HUES6 (cell line): ENCODE data around the gene BCL2.
"Not testable (repeated sequence)": the region's sequence is repeated elsewhere in the genome, so short reads cannot be mapped to it uniquely, and the experiment has no call there.

Experiments
- H3K27ac ChIP-seq: 2 replicates; pipeline ENCODE4 v1.7.0; 2013; ENCODE audit warnings: low read depth, mild to moderate bottlenecking, low read length, inconsistent platforms
- H3K27me3 ChIP-seq: 2 replicates; pipeline ENCODE4 v1.6.1; 2013; ENCODE audit warnings: low read length; ENCODE audit not compliant: control insufficient read depth, insufficient read depth
- H3K36me3 ChIP-seq: 2 replicates; pipeline ENCODE4 v1.6.1; 2013; ENCODE audit warnings: low read length; ENCODE audit not compliant: control insufficient read depth, insufficient read depth
- H3K4me1 ChIP-seq: 2 replicates; pipeline ENCODE4 v1.6.1; 2013; ENCODE audit warnings: low read length; ENCODE audit not compliant: control insufficient read depth, insufficient read depth
- H3K4me3 ChIP-seq: 2 replicates; pipeline ENCODE4 v1.5.1; 2013; ENCODE audit warnings: low read depth, low read length
- H3K9ac ChIP-seq: one replicate; pipeline ENCODE4 v1.6.1; 2013; ENCODE audit warnings: mild to moderate bottlenecking, low read length
- H3K9me3 ChIP-seq: 2 replicates; pipeline ENCODE4 v1.6.1; 2013; ENCODE audit warnings: low read depth, low read length; ENCODE audit not compliant: control insufficient read depth, insufficient read depth

The BCL2 gene

DNA sequence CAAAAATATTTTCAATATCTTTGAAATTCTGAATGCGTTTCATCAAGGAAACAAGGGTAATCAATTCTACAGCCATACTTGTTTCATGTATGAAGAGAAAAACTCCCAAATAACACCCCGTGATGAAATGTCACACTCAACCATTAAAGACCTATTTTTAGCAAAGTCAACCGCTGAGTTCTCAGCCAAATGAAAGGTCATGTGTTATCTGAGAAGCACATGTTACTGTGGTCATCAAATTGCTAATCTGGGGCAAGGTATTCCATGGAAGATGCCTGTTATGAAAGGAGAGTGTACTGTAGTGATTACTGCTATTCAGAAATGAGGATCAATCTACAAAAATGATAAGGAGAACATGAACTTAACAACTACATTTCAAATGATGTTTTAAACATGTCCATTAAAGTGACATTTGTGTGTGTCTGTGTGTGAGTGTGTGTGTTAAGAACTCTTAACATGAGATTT is 126.7 kb downstream of the BCL2 start:
- Histone ChIP-seq H3K9me3 (no peaks in the 10 kb centered on the region), H3K27ac (no peak overlapping the region), H3K9ac (no peak overlapping the region), H3K27me3 (no peaks in the 10 kb centered on the region), H3K4me1 (no peaks in the 10 kb centered on the region), H3K36me3 (no peaks in the 10 kb centered on the region), H3K4me3 (no peak overlapping the region)

GRCh38 chr18:63192126-63192884 is 127.3 kb downstream of the BCL2 start:
- H3K27me3 ChIP-seq: no peaks in the 10 kb centered on the region
- no peaks in the 10 kb centered on the region for H3K4me1 ChIP-seq
- H3K4me3 ChIP-seq: no peak overlapping the region
- no peaks in the 10 kb centered on the region for H3K9me3 ChIP-seq
- no peak overlapping the region for H3K27ac ChIP-seq
- no peaks in the 10 kb centered on the region for H3K36me3 ChIP-seq
- no peak overlapping the region for H3K9ac ChIP-seq

GRCh38 chr18:63191413-63191812 is 128.2 kb downstream of the BCL2 start:
- H3K9ac ChIP-seq: no peak overlapping the region
- no peaks in the 10 kb centered on the region for H3K36me3 ChIP-seq
- no peaks in the 10 kb centered on the region for H3K9me3 ChIP-seq
- H3K4me1 ChIP-seq: no peaks in the 10 kb centered on the region
- H3K27me3 ChIP-seq: no peaks in the 10 kb centered on the region
- no peak overlapping the region for H3K4me3 ChIP-seq
- no peak overlapping the region for H3K27ac ChIP-seq

DNA sequence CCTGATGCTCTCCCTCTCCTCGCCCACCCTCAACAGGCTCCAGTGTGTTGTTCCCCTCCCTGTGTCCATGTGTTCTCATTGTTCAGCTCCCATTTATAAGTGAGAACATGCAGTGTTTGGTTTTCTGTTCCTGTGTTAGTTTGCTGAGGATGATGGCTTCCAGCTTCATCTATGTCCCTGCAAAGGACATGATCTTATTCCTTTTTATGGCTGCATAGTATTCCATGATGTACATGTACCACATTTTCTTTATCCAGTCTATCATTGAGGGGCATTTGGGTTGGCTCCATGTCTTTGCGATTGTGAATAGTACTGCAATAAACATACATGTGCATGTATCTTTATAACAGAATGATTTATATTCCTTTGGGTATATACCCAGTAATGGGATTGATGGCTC is 128.7 kb downstream of the BCL2 start:
- H3K36me3 ChIP-seq, H3K27me3 ChIP-seq, H3K9ac ChIP-seq, H3K9me3 ChIP-seq, H3K4me3 ChIP-seq, H3K27ac ChIP-seq, H3K4me1 ChIP-seq: not testable (repeated sequence)

- no peaks in the 10 kb centered on the region for H3K9me3 ChIP-seq
- H3K36me3 ChIP-seq: no peaks in the 10 kb centered on the region
- H3K9ac ChIP-seq: no peak overlapping the region
- H3K4me1 ChIP-seq: no peaks in the 10 kb centered on the region
- no peak overlapping the region for H3K27ac ChIP-seq
- H3K4me3 ChIP-seq: no peak overlapping the region
- no peaks in the 10 kb centered on the region for H3K27me3 ChIP-seq
These were observed 129.8 kb downstream of the BCL2 start for GRCh38 chr18:63189817-63190216.

DNA sequence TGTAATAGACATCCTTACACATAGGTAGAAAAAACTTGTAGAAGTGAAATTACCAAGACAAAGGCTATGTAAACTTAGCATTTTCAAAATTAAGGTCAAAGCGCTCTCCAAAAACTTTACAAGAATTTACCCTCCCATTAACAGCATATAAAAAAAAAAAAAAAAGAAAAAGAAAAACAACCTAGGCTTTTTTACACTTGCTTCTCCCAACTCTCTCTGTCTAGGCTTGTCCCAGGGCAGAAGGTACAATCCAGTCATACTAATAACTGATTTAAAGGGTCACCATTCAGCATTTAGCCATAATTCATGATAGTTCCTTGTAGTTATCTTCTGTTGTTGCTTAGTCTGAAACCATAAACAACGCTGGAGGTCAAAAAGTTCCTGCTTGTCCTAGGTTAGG is 130.5 kb downstream of the BCL2 start:
- Histone ChIP-seq H3K9me3 (no peaks in the 10 kb centered on the region), H3K27ac (no peak overlapping the region), H3K27me3 (no peaks in the 10 kb centered on the region), H3K4me1 (no peaks in the 10 kb centered on the region), H3K4me3 (no peak overlapping the region), H3K36me3 (no peaks in the 10 kb centered on the region), H3K9ac (no peak overlapping the region)

- Histone ChIP-seq H3K27ac (no peak overlapping the region), H3K4me3 (no peak overlapping the region), H3K36me3 (no peaks in the 10 kb centered on the region), H3K9ac (no peak overlapping the region), H3K27me3 (no peaks in the 10 kb centered on the region), H3K9me3 (no peaks in the 10 kb centered on the region), H3K4me1 (no peaks in the 10 kb centered on the region)
These were observed 131.6 kb downstream of the BCL2 start for GRCh38 chr18:63187791-63188460.

DNA sequence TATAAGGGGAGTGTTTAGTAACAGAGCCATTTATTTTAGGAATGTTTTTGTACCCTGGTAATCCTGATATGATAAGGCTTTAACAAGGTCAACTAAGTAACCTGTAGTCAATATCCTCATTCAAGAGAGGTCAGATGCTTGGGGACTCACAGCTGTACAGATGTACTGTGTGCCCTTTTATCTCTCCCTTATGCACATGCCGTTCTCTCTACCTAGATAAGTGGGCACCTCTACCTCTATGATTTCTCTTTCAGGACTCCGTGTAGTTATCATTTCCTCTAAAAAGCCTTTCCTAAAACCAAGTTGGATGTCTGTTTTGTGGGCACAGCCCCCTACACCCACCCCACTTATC is 132.4 kb downstream of the BCL2 start:
- no peaks in the 10 kb centered on the region for H3K27me3 ChIP-seq
- no peak overlapping the region for H3K27ac ChIP-seq
- no peaks in the 10 kb centered on the region for H3K9me3 ChIP-seq
- no peaks in the 10 kb centered on the region for H3K4me1 ChIP-seq
- no peaks in the 10 kb centered on the region for H3K36me3 ChIP-seq
- H3K9ac ChIP-seq: no peak overlapping the region
- no peak overlapping the region for H3K4me3 ChIP-seq

GRCh38 chr18:63186520-63187222 is 132.9 kb downstream of the BCL2 start:
- no peaks in the 10 kb centered on the region for H3K4me1 ChIP-seq
- H3K4me3 ChIP-seq: no peak overlapping the region
- no peaks in the 10 kb centered on the region for H3K9me3 ChIP-seq
- H3K9ac ChIP-seq: no peak overlapping the region
- no peaks in the 10 kb centered on the region for H3K36me3 ChIP-seq
- no peak overlapping the region for H3K27ac ChIP-seq
- H3K27me3 ChIP-seq: no peaks in the 10 kb centered on the region

- no peaks in the 10 kb centered on the region for H3K4me1 ChIP-seq
- H3K9me3 ChIP-seq: no peaks in the 10 kb centered on the region
- no peak overlapping the region for H3K4me3 ChIP-seq
- no peak overlapping the region for H3K27ac ChIP-seq
- H3K27me3 ChIP-seq: no peaks in the 10 kb centered on the region
- no peak overlapping the region for H3K9ac ChIP-seq
- H3K36me3 ChIP-seq: no peaks in the 10 kb centered on the region
These were observed 133.6 kb downstream of the BCL2 start for GRCh38 chr18:63185984-63186383.
